ENCODE results near the gene SLC25A48. TPM values are rescaled to one million over a fixed set of nuclear protein-coding genes. Genes with fewer than 3 reads are reported as not detected.
A peak's percentile ranks its signal among the peaks of the same experiment; 100 is the strongest.

SLC25A48 gene
- total RNA-seq, 1 experiment from 2014 or later, result 1.6 TPM

GRCh38 chr5:135828782-135829127 lies 5.7 kb upstream of the SLC25A48 start:
- TF ChIP-seq, protein P1, sequence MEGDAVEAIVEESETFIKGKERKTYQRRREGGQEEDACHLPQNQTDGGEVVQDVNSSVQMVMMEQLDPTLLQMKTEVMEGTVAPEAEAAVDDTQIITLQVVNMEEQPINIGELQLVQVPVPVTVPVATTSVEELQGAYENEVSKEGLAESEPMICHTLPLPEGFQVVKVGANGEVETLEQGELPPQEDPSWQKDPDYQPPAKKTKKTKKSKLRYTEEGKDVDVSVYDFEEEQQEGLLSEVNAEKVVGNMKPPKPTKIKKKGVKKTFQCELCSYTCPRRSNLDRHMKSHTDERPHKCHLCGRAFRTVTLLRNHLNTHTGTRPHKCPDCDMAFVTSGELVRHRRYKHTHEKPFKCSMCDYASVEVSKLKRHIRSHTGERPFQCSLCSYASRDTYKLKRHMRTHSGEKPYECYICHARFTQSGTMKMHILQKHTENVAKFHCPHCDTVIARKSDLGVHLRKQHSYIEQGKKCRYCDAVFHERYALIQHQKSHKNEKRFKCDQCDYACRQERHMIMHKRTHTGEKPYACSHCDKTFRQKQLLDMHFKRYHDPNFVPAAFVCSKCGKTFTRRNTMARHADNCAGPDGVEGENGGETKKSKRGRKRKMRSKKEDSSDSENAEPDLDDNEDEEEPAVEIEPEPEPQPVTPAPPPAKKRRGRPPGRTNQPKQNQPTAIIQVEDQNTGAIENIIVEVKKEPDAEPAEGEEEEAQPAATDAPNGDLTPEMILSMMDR (IDR thresholded peaks at IDR 0.05; ENCODE audit: insufficient read depth in 1 of 2, low read depth in 1 of 2, low read length in 1 of 2, severe bottlenecking in 1 of 2, unreplicated experiment in 1 of 2), result no peak
- CTCF ChIA-PET, result interaction anchor here (1.4 to 2.2 kb wide), 4 partner anchors 256 to 275 kb away, joined by 3 to 12 read pairs (median 7); no protein-coding TSS in a partner anchor
- H3K4me1 Mint-ChIP-seq (ENCODE audit: low read depth, unreplicated experiment), result peaks cover 7% of the 10 kb centered on the region
- POLR2A ChIA-PET, result no interaction called here
- Histone ChIP-seq H3K36me3 (ENCODE audit: control insufficient read depth, insufficient read depth, low read length) (no peaks in the 10 kb centered on the region), H3K4me3 (ENCODE audit: low read depth, low read length) (no peak overlapping the region), H3K9me3 (no peaks in the 10 kb centered on the region), H3K4me1 (no peaks in the 10 kb centered on the region), H3K27me3 (replicated peaks; ENCODE audit: control insufficient read depth, insufficient read depth, low read length) (peaks cover 2% of the 10 kb centered on the region; the same call in 1 of the 2 replicates)
- no peak overlapping the region for H3K27ac Mint-ChIP-seq (ENCODE audit: unreplicated experiment)
- H3K36me3 Mint-ChIP-seq (ENCODE audit: insufficient read depth, unreplicated experiment), result no peaks in the 10 kb centered on the region
- intact Hi-C loops (cut with micrococcal nuclease; ENCODE audit: unreplicated experiment), result no loop called here
- no peak overlapping the region for H3K4me3 Mint-ChIP-seq (ENCODE audit: unreplicated experiment)
- no peak for DNase-seq
- no peaks in the 10 kb centered on the region for H3K9me3 Mint-ChIP-seq (ENCODE audit: unreplicated experiment)
- no TSS peak for BruUV-seq (replicated peaks)
- H3K27me3 Mint-ChIP-seq (ENCODE audit: insufficient read depth, unreplicated experiment), result peaks cover 40% of the 10 kb centered on the region

- Mint-ChIP-seq H3K36me3 (ENCODE audit: insufficient read depth, unreplicated experiment) (no peaks in the 10 kb centered on the region), H3K27ac (ENCODE audit: unreplicated experiment) (no peak overlapping the region), H3K4me1 (ENCODE audit: low read depth, unreplicated experiment) (peaks cover 7% of the 10 kb centered on the region), H3K4me3 (ENCODE audit: unreplicated experiment) (no peak overlapping the region), H3K9me3 (ENCODE audit: unreplicated experiment) (no peaks in the 10 kb centered on the region), H3K27me3 (ENCODE audit: insufficient read depth, unreplicated experiment) (peaks cover 39% of the 10 kb centered on the region)
- BruUV-seq (replicated peaks), result no TSS peak
- no peaks in the 10 kb centered on the region for H3K9me3 ChIP-seq
- no peak for DNase-seq
- intact Hi-C loops (cut with micrococcal nuclease; ENCODE audit: unreplicated experiment), result no loop called here
- ChIA-PET CTCF (interaction anchor here (1.7 to 2.2 kb wide), 2 partner anchors 268 to 275 kb away, joined by 7 to 12 read pairs; no protein-coding TSS in a partner anchor), POLR2A (no interaction called here)
- peaks cover 3% of the 10 kb centered on the region; the same call in 1 of the 2 replicates for H3K27me3 ChIP-seq (replicated peaks; ENCODE audit: control insufficient read depth, insufficient read depth, low read length)
- H3K4me3 ChIP-seq (ENCODE audit: low read depth, low read length), result no peak overlapping the region
- H3K36me3 ChIP-seq (ENCODE audit: control insufficient read depth, insufficient read depth, low read length), result no peaks in the 10 kb centered on the region
- TF ChIP-seq, protein P1 (IDR thresholded peaks at IDR 0.05; ENCODE audit: insufficient read depth in 1 of 2, low read depth in 1 of 2, low read length in 1 of 2, severe bottlenecking in 1 of 2, unreplicated experiment in 1 of 2), result no peak
- H3K4me1 ChIP-seq, result no peaks in the 10 kb centered on the region
Measured at GRCh38 chr5:135829179-135829578, 5.3 kb upstream of the SLC25A48 start.

- H3K4me1 ChIP-seq, result no peaks in the 10 kb centered on the region
- ChIA-PET CTCF (interaction anchor here (0.8 to 2.3 kb wide), 8 partner anchors 9 to 276 kb away, joined by 3 to 28 read pairs (median 4); no protein-coding TSS in a partner anchor), POLR2A (no interaction called here)
- no peaks in the 10 kb centered on the region for H3K9me3 ChIP-seq
- Mint-ChIP-seq H3K4me1 (ENCODE audit: low read depth, unreplicated experiment) (peaks cover 7% of the 10 kb centered on the region), H3K36me3 (ENCODE audit: insufficient read depth, unreplicated experiment) (no peaks in the 10 kb centered on the region), H3K27ac (ENCODE audit: unreplicated experiment) (no peak overlapping the region), H3K27me3 (ENCODE audit: insufficient read depth, unreplicated experiment) (peaks cover 39% of the 10 kb centered on the region), H3K4me3 (ENCODE audit: unreplicated experiment) (no peak overlapping the region), H3K9me3 (ENCODE audit: unreplicated experiment) (no peaks in the 10 kb centered on the region)
- H3K36me3 ChIP-seq (ENCODE audit: control insufficient read depth, insufficient read depth, low read length), result no peaks in the 10 kb centered on the region
- BruUV-seq (replicated peaks), result no TSS peak
- intact Hi-C loops (cut with micrococcal nuclease; ENCODE audit: unreplicated experiment), result loop anchor here (1.0 to 2.0 kb wide), 5 partner anchors 101 to 368 kb away; no protein-coding TSS in a partner anchor
- peak; percentile 63 to 75 for DNase-seq
- H3K27me3 ChIP-seq (replicated peaks; ENCODE audit: control insufficient read depth, insufficient read depth, low read length), result peaks cover 5% of the 10 kb centered on the region; the same call in 1 of the 2 replicates
- TF ChIP-seq, protein P1 (IDR thresholded peaks at IDR 0.05; ENCODE audit: insufficient read depth in 1 of 2, low read depth in 1 of 2, low read length in 1 of 2, severe bottlenecking in 1 of 2, unreplicated experiment in 1 of 2), result peak; percentile 86 to 93
- no peak overlapping the region for H3K4me3 ChIP-seq (ENCODE audit: low read depth, low read length)
Measured at GRCh38 chr5:135829681-135830383, 4.6 kb upstream of the SLC25A48 start.
